Measurements from ENCODE around the gene TMEM205.
"Not testable (repeated sequence)": the region's sequence is repeated elsewhere in the genome, so short reads cannot be mapped to it uniquely, and the experiment has no call there.

Gene TMEM205

GRCh38 chr19:11346104-11346940 lies at the start of gene TMEM205, which contains the start of gene CCDC159:
TMEM205 (minus strand) TSS chr19:11346268; CDS start chr19:11345619, 649 bp downstream.
CCDC159 (plus strand) TSS chr19:11346519; CDS start chr19:11346607, 88 bp downstream.
- peak; percentile 92 to 99 (median 97) for DNase-seq

- DNase-seq, result no peak
Measured at GRCh38 chr19:11390933-11391680, 45.0 kb upstream of the TMEM205 start.

- DNase-seq, result no peak
Measured at GRCh38 chr19:11390359-11390758, 44.3 kb upstream of the TMEM205 start.

- DNase-seq, result peak in 2 of 6 experiments; percentile 15 to 35
Measured at GRCh38 chr19:11387162-11388034, 41.3 kb upstream of the TMEM205 start.

GRCh38 chr19:11384778-11385129 lies 38.7 kb upstream of the TMEM205 start:
- no peak for DNase-seq

GRCh38 chr19:11383706-11384048 lies 37.6 kb upstream of the TMEM205 start:
- no peak for DNase-seq

GRCh38 chr19:11382898-11383705 lies 37.0 kb upstream of the TMEM205 start:
- peak in 4 of 6 experiments; percentile 14 to 32 (median 27) for DNase-seq

- DNase-seq, result peak; percentile 94 to 99 (median 97)
Measured at GRCh38 chr19:11380653-11381537, 34.8 kb upstream of the TMEM205 start.

- no peak for DNase-seq
Measured at GRCh38 chr19:11379857-11380350, 33.8 kb upstream of the TMEM205 start.

GRCh38 chr19:11379269-11379845 lies 33.3 kb upstream of the TMEM205 start:
- not testable (repeated sequence) for DNase-seq

- DNase-seq, result no peak
Measured at GRCh38 chr19:11378319-11379189, 32.5 kb upstream of the TMEM205 start.

- no peak for DNase-seq
Measured at GRCh38 chr19:11377756-11378155, 31.7 kb upstream of the TMEM205 start.

GRCh38 chr19:11377237-11377636 lies 31.2 kb upstream of the TMEM205 start:
- DNase-seq, result no peak

- DNase-seq, result peak; percentile 58 to 89 (median 76)
Measured at GRCh38 chr19:11375143-11375948, 29.3 kb upstream of the TMEM205 start.

- peak; percentile 94 to 100 (median 98) for DNase-seq
Measured at GRCh38 chr19:11374433-11375142, 28.5 kb upstream of the TMEM205 start, which contains the start of gene SWSAP1. SWSAP1 (plus strand) TSS chr19:11374666; CDS start chr19:11374681, 15 bp downstream.

GRCh38 chr19:11373885-11374432 lies 27.9 kb upstream of the TMEM205 start:
- DNase-seq, result no peak

GRCh38 chr19:11373166-11373884 lies 27.3 kb upstream of the TMEM205 start:
- DNase-seq, result no peak
